Measurements from ENCODE around the gene HSPB7.
"Not testable (repeated sequence)": the region's sequence is repeated elsewhere in the genome, so short reads cannot be mapped to it uniquely, and the experiment has no call there.

Gene HSPB7

GRCh38 chr1:16005597-16005996 is 12.2 kb downstream of the HSPB7 start:
- DNase-seq = no peak

DNA sequence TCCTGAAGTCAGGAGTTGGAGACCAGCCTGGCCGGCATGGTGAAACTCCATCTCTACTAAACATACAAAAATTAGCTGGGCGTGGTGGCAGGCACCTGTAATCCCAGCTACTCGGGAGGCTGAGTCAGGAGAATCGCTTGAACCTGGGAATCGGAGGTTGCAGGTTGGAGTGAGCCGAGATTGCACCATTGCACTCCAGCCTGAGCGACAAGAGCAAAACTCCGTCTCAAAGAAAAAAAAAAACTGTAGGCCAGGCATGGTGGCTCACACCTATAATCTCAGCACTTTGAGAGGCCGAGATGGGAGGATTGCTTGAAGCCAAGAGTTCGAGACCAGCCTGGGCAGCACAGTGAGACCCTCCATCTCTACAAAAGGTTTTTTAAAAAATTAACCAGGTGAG is 16.6 kb downstream of the HSPB7 start:
- DNase-seq = not testable (repeated sequence)

GRCh38 chr1:15998929-15999328 is 18.9 kb downstream of the HSPB7 start:
- DNase-seq = no peak

- no peak for DNase-seq
These were observed 20.1 kb downstream of the HSPB7 start for GRCh38 chr1:15997637-15998280.

- DNase-seq = no peak
These were observed 20.7 kb downstream of the HSPB7 start for GRCh38 chr1:15997076-15997585.

GRCh38 chr1:15994590-15995351 is 23.1 kb downstream of the HSPB7 start:
- peak; percentile 32 for DNase-seq

- no peak for DNase-seq
These were observed 23.8 kb downstream of the HSPB7 start for GRCh38 chr1:15994081-15994480.

DNA sequence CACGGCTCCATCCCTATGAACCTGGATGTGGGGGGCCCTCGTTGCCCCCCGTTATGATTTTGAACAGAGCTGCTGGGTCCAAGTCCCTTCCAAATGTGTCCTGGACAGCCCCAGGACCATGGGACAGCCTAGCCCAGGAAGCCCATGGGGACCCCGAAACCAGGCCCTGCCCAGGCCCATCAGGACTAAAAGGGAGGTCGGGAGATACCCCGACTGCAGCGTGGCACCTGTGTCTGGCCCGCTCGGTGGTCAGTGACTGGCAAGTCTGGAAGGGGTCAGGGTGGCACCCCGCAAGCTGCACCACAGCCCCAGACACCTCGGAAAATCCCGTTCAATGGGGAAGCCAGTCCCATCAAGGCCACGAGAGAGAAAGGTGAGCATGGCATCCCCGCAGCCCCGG is 24.2 kb downstream of the HSPB7 start:
- no peak for DNase-seq

DNA sequence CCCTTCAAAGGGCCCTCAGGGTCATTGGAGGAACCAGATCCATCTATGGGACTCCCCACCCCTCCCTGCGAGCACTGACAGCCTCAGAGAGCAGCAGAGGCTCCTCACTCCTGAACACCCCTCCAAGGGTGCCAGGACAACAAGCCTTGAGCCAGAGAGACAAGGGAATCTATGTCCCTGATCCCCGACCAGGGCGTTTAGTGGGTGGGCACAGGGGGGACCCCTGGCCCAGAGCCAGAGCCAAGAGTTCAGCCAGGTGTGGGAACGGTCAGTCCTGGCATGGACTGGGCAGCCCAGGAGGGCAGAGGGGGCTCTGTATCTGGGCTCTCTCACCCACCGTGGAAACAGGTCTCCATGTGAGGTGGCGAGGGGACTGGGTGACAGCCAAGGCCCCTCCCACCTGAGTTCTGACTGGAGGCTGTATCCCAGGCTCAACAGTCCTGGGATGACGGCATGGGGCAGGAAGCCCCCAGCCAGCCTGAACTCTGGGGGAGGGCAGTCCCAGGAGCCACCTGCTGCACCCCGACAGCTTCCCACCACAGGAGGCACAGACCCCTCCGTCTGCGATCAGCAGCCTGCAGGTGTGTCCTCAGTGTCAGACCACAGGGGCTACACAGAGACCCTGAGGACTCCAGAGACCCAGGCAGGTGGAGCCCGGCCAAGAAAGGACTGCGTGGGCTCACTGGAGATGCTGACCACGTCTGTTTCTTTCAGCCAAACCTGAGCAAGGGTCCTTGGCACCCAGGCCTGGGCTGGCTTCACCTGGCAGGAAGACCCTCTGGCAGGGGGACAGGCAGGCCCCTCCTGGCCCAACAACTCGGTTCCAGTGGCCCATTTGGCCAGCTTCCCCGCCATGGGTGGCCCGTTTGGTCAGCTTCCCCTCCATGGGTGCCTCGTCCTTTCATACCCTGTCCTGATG is 25.0 kb downstream of the HSPB7 start:
- DNase-seq = no peak

DNA sequence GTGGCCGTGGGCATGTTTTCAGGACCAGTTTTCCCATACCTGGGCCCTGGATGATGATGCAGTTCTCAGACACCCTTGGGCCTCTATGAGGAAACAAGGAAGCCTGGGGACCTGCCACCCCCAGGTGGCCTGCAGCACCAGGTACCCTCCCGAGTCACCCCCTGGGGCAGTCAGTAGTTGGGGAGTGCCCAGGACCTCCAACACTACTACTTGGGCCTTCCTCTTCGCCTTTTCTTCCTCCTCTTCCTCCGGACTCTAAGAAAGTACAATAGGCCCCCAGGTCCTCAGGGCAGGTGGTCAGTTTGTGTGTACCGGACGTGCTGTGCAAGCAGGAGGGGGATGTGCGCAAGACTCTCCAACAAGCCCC is 25.7 kb downstream of the HSPB7 start:
- DNase-seq = no peak

DNA sequence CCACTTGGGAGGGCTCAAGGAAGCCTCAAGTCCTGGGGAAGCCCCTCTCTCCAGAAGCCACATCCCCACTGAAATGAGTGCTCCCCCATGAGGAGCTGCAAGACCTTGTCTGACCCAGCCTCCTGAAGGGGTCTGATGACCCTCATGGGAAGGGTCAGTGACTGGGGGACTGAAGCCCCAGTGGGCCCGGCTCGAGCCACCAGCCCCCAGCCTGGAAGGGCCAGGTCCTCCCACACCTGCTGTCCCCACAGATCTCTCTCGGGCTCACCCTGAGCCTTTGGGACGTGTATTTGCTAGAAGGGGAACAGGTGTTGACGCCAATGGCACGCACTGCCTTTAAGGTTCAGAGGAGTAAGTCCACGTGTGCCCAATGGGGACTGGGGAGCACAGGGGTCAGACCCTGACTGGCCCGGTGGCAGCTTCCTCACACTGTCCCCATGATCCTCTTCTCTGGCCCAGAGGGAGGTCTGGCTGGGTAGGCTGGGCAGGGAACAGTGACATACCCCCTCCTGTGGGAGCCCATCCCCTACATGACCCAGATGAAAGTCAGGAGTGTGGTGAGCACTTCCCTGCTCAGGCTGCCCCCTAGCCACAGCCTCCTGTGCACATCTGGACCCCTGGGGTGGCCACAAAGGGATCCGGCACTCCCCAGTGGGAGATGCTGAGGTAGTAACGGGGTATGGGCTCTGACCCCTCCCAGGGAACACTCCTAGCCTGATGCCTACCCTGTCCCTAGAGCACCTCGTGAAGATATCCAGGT is 26.2 kb downstream of the HSPB7 start:
- DNase-seq = no peak

DNA sequence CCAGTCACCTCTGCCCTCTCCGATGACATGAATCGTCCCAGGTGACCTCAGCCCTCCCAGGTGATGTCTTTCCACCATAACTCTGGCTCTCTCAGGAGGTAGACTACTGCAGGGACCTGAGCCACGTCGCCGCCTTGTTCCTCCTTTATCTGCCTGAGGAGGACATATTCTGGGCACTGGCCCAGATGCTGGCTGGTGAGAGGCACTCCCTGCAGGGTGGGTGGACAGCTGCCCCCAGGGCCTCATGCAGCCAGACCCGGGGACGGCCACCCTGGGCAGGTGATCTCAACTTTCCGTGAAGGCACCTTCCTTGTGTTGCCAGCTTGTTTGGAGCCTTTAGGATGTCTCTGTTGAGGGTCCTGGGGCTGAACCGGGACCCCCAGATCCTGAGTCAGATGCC is 28.1 kb downstream of the HSPB7 start:
- DNase-seq = no peak

GRCh38 chr1:15988856-15989736 is 28.7 kb downstream of the HSPB7 start:
- DNase-seq = no peak

DNA sequence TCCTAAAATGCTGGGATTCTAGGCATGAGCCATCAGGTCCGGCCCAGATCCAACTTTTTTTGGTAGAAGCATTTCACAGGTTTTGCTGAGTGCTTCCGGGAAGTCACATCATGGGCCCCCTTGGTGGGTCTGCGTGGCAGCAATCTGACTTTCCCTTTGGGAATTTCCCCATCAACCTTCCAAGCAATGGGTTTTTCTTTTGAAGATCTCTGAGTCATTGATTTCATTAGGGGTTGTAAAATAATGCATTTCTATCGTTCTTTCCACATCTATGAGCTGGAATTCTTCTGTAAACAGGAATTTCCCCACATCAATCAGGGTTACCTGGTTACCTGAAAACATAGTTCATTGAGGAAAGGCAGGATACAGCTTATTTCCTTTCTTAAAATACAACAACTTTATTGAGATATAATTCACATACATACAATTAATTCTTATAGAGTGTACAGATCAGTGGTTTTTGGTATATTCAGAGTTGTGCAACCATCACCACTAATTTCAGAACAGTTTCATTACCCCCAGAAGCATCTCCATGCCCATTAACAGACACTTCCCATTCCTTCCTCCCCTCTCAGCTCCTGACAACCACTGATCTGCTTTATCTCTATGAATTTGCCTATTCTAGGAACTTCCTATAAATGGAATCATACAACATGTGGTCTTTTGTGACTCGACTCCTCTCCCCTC is 32.1 kb downstream of the HSPB7 start:
- no peak for DNase-seq

DNA sequence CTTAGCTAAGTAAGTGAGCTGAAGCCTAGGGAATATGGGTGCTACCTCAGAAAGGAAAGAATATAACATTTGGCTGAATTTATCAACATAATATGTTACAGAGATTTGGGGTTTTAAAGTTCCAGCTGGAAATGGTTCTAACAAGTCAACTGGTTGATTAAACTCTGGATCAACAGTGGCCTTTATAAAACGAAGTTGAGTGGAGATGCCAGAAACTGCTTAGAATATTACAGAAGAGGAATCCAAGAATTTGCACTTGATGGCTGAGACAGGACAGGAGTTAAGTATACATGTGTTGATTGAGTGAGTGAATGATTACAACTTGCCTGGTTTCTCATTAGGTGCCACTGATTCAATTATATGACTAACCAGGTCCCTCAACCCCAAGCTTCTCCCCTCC is 34.6 kb downstream of the HSPB7 start:
- DNase-seq = no peak

DNA sequence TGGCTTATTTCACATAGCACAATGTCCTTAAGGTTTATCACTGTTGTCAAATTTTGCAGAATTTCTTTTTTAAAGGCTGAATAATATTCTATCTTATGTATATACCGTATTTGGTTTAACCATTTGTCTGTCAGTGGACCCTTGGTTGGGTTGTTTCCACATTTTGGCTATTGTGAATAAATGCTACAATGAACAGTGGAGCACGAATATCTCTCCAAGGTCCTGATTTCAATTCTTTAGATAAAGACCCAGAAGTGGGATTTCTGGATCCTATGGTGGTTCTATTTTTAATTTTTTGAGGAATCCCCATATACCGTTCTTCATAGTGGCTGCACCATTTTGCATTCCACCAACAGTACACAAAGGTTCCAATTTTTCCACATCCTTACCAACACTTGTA is 36.2 kb downstream of the HSPB7 start:
- DNase-seq = no peak

GRCh38 chr1:15977947-15978346 is 39.9 kb downstream of the HSPB7 start:
- DNase-seq = not testable (repeated sequence)

DNA sequence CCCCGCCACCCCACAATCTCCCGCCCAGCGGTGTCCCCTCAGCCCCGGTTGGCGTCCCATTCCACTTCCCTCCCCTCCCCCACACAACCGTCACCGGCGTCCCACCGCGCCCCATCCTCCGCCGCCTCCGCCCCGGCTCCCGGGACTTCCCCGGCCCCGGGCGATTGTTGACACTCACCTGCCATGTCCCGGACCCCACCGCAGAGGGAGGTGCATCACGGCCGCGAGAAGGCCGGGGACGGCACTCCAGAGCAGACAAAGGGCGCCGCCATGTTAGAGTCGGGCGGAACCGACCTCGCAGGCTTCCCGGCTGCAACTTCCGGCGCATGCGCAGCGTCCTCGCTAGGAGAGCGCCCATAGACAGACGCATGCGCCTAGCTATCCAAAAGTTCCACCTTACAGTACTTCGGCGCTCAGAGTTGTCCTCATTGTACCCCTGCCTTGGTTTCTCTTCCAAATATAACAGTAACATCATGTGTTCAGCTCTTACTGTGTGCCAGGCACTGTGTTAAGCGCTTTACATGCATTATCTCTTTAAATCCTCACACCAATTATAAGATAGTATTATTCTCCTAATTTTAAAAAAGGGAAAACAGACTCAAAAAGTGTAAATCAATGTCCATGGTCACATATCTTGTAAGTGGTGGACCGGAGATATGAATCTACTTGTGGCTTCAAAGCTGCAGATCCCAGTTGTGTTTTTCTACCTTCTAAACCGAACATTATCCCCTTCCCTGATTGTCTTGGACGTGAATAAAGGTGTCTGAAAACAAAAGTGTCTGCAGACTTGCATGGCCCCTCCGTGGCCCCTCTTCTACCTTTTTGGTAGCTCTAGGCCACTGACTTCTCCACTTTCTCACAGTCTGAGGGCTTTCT is 41.8 kb downstream of the HSPB7 start, which contains the start of gene ZBTB17:
ZBTB17 (minus strand) TSS at position 297 of the 876 bp plus-strand sequence. CDS start 27,606 bp downstream, outside the sequence.
- DNase-seq = peak; percentile 93

DNA sequence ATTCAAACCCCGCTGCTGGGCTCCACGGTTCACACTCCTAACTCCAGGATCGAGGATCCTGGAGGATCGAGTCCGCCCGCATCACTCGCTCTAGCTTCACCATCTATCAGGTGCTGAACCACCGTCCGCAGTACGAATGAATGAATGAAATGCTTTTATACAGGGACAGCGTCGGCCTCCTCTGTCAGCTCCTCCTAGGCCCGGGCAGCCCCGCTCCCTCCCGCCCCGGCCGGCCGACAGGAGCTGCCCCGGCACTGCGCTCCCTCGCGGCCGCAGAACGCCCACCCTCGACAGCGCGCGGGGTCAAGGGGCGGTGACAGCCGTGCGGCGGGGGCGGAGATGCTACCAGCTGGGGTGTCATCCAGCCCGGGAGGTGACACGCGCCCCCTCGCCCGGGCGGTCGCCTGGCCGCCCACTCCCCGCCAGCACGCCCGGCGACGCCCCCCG is 42.5 kb downstream of the HSPB7 start:
- peak; percentile 41 for DNase-seq

- no peak for DNase-seq
These were observed 43.0 kb downstream of the HSPB7 start for GRCh38 chr1:15974855-15975254.

Measured in NCI-H1105 (cell line).